ENCODE results near the gene FAM3A.
A peak's percentile ranks its signal among the peaks of the same experiment; 100 is the strongest.
"Not testable (repeated sequence)": the region's sequence is repeated elsewhere in the genome, so short reads cannot be mapped to it uniquely, and the experiment has no call there.

Gene FAM3A

GRCh38 chrX:154502989-154503388 is 13.0 kb downstream of the FAM3A start:
- no peak for DNase-seq (ENCODE audit: low spot score)

GRCh38 chrX:154502098-154502497 is 13.9 kb downstream of the FAM3A start:
- DNase-seq (ENCODE audit: low spot score): no peak

GRCh38 chrX:154501423-154501822 is 14.6 kb downstream of the FAM3A start:
- DNase-seq (ENCODE audit: low spot score): not testable (repeated sequence)

GRCh38 chrX:154496591-154497137 is 19.4 kb downstream of the FAM3A start:
- not testable (repeated sequence) for DNase-seq (ENCODE audit: low spot score)

GRCh38 chrX:154495472-154495922 is 20.5 kb downstream of the FAM3A start:
- no peak for DNase-seq (ENCODE audit: low spot score)

GRCh38 chrX:154494715-154495114 is 21.3 kb downstream of the FAM3A start:
- DNase-seq (ENCODE audit: low spot score): no peak

GRCh38 chrX:154490414-154491083 is 25.5 kb downstream of the FAM3A start, which contains the start of gene SLC10A3:
Gene SLC10A3 (minus strand): TSS chrX:154490629. CDS start chrX:154488940, 1,689 bp downstream.
- peak; percentile 83 for DNase-seq (ENCODE audit: low spot score)

- peak; percentile 6 for DNase-seq (ENCODE audit: low spot score)
Measured at GRCh38 chrX:154490021-154490413, 26.0 kb downstream of the FAM3A start.

- no peak for DNase-seq (ENCODE audit: low spot score)
Measured at GRCh38 chrX:154489182-154489581, 26.9 kb downstream of the FAM3A start.

GRCh38 chrX:154488336-154489075 is 27.5 kb downstream of the FAM3A start:
- DNase-seq (ENCODE audit: low spot score): no peak

- DNase-seq (ENCODE audit: low spot score): no peak
Measured at GRCh38 chrX:154487518-154488290, 28.3 kb downstream of the FAM3A start.

- DNase-seq (ENCODE audit: low spot score): peak; percentile 49
Measured at GRCh38 chrX:154486396-154487207, 29.4 kb downstream of the FAM3A start, which contains the start of gene UBL4A. Gene UBL4A (minus strand): TSS chrX:154486615. CDS start chrX:154486584, 31 bp downstream.

GRCh38 chrX:154486052-154486395 is 30.0 kb downstream of the FAM3A start:
- no peak for DNase-seq (ENCODE audit: low spot score)

GRCh38 chrX:154485150-154486051 is 30.6 kb downstream of the FAM3A start:
- DNase-seq (ENCODE audit: low spot score): no peak

- DNase-seq (ENCODE audit: low spot score): no peak
Measured at GRCh38 chrX:154484255-154485149, 31.5 kb downstream of the FAM3A start.

GRCh38 chrX:154483325-154483724 is 32.7 kb downstream of the FAM3A start:
- no peak for DNase-seq (ENCODE audit: low spot score)

- no peak for DNase-seq (ENCODE audit: low spot score)
Measured at GRCh38 chrX:154482786-154483185, 33.2 kb downstream of the FAM3A start.

GRCh38 chrX:154481911-154482601 is 34.0 kb downstream of the FAM3A start:
- DNase-seq (ENCODE audit: low spot score): no peak

GRCh38 chrX:154481195-154481594 is 34.8 kb downstream of the FAM3A start:
- DNase-seq (ENCODE audit: low spot score): no peak
